NCI-H1417 treated with DMSO at 0.1 percent for 48 hours (cell line): ENCODE measurements around the gene DNAAF1.
"Not testable (repeated sequence)": the region's sequence is repeated elsewhere in the genome, so short reads cannot be mapped to it uniquely, and the experiment has no call there.

Experiments
- DNase-seq: peaks from one replicate; lab custom pipeline; 2025; lab: John Stamatoyannopoulos, UW

Gene DNAAF1

GRCh38 chr16:84184775-84185174 lies 39.7 kb downstream of the DNAAF1 start:
- no peak for DNase-seq

DNA sequence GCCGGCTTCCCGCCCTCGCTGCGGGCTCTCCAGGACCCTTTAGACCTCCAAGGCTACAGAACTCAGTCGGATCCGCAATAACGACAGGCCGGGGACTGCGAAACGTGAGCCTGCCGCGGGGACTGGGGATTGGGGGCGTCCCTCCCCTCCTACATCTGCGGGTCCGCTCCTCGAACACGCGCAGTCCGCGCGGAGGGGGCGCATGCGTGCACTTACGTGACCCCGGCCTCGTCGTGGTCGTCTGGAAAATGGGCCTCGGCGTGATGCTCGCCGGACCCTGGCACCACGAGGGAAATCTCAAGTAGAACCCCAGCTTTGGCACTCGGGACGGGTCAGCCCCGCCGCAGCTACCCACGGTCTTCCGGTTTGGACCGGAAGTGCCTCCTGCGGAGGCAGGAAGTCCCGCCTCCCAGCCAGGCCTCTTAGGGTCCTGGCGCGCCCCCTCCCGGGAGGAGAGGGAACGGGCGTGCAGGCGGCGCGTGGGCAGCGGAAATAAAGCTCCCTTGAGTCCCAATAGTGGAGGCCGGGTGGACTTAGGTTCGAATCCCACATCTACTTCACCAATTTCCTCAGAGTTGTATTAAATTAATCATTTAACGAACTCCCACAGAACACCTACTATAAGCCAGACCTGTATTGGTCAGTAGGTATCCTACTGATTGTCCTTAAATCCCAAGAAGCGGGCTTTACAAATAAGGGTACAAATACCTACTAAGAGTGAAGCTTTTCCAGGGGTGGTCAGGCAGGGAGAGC lies 41.8 kb downstream of the DNAAF1 start, which contains the start of gene TAF1C:
Gene TAF1C (minus strand): TSS at position 373 of the 753 bp plus-strand sequence. CDS start 2,069 bp downstream, outside the sequence.
- DNase-seq: peak; percentile 15

- DNase-seq: no peak
Measured at GRCh38 chr16:84190731-84191388, 45.8 kb downstream of the DNAAF1 start, which contains the start of gene ADAD2. TSS of gene ADAD2 (plus strand) at chr16:84191157. CDS start at chr16:84191231, 74 bp downstream.

- DNase-seq: no peak
Measured at GRCh38 chr16:84191466-84191865, 46.4 kb downstream of the DNAAF1 start.

DNA sequence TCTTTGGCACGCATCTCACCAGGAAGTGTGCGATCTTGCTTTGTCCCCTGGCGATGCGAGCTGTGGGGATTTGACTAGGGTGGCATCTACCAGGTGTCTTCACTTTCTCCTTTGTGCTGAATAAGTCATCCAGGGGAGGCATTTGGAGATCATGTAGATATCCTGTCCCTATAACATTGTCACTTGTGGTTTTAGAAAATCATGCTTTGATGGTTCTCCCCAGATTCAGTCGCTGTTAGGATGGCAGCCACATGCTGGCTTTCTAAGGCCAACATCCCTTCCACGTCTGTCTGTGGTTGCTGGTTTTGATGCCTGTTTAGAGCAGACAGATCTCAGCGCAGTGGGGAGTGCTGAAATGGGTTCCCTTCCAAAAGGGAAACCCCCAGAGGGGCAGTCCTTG lies 48.4 kb downstream of the DNAAF1 start:
- DNase-seq: no peak

GRCh38 chr16:84194018-84194417 lies 48.9 kb downstream of the DNAAF1 start:
- no peak for DNase-seq

- no peak for DNase-seq
Measured at GRCh38 chr16:84194470-84195200, 49.5 kb downstream of the DNAAF1 start.

- DNase-seq: no peak
Measured at GRCh38 chr16:84195201-84196093, 50.3 kb downstream of the DNAAF1 start.

DNA sequence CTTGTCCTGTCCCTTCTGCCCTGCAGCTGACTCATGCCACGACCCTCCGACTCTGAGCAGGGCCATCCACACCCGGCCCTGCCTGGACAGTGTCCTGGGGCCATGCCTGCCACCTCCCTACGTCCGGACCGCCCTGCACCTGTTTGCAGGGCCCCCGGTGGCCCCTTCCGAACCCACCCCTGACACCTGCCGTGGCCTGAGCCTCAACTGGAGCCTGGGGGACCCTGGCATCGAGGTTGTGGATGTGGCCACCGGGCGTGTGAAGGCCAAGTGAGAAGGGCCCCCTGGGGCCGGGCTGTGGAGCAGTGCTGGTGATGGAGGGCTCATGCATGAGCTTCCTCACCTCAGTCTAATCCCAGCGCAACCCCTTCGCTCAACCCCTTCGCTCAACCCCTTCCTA lies 51.0 kb downstream of the DNAAF1 start:
- DNase-seq: no peak

DNA sequence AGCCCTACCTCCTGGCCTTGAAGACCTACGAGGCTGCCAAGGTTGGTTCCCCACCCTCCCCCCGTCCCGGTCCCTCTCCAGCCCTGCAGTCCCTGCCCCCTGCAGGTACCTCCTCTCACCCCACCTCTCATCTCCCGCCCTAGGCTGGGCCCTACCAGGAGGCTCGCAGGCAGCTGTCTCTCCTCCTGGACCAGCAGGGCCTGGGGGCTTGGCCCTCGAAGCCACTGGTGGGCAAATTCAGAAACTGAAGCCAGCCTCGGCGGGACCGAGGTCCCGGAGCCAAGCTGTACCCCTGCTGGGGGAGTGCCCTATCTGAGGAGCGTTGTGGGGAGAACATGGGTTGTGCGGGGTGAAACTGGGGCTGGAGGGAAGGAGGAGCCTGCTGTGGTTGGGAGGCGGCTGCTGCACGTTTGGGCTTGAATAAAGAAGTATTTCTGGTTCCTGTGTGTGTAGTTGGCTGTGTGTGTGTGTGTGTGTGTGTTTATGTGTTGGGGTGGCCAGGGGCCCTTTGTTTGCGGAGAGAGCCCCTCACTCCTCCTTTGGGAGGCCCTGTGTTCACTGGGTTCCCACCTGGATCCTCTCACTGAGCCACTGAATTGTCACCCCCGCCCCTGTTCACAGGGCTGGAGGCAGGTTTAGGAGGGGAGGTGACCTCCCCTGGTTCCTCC lies 51.8 kb downstream of the DNAAF1 start:
- DNase-seq: no peak

DNA sequence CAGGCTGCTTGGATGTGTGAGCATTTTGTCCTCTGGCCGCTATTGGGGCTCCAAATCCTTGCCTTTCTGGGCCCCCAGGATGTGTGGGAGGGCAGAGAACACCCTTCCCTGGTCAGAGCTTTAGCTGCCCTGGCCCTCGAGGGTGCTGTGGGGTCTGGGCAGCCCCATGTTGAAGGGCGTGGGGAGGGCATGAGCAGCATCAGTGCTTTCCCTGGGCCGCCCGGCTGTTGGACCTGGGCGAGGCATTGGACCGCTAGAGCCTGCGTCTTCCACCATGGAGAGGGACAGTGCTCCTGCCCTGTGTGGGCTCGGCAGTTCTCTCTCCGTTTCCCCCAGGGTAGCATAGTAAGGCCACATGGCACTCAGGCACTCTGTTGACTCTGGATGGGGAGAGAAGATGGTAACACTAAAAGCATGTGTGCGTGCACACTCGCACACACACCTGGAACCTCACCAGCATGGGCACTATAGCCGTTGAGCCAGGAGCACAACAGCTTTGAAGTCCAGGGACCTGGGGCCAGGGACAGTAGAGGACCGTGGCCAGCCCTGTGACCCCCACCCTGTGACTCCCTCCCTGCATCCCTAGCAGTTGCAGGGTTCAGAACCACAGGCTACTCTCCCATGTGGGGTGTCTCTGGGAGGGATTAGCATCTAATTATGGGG lies 52.5 kb downstream of the DNAAF1 start:
- DNase-seq: no peak

DNA sequence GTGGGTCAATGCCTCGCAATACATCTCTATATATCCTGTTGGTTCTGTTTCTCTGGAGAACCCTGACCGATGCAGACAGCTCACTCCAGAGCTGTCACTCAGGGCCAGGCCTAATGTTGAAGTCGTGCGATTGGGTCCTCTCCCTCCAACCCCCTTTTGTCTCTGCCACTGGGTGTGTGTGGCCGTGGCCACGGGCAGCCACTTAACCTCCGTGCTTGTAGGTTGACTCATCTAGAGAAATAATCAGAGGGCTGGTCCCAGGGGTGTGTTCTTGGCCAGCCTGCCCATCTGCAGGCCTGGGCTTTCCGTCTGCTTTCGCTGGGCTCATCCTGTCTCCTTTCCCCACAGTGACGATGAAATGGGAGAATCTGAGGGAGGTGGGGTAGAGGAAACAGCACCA lies 53.3 kb downstream of the DNAAF1 start:
- DNase-seq: no peak

- no peak for DNase-seq
Measured at GRCh38 chr16:84199097-84199496, 54.0 kb downstream of the DNAAF1 start.

DNA sequence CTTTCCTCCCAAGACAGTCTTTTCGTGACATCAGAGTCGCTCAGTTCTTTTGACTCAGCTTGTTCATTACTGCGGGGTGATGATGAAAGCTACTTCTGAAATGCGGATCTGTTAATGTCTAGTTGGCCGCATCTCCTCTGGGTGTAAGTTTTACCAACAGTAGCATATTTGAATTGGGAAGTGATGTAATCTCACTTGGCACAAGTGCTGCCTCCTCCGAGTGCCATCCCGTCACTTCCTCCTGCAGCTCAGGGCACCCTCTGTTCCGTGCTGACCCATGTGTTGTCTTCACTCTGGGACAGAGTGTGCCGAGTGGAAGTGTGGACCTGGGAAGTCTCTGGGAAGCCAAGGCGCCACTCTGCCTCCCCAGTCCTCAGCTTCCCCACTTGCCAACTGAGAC lies 54.8 kb downstream of the DNAAF1 start:
- DNase-seq: no peak

GRCh38 chr16:84204551-84204950 lies 59.4 kb downstream of the DNAAF1 start:
- DNase-seq: not testable (repeated sequence)

DNA sequence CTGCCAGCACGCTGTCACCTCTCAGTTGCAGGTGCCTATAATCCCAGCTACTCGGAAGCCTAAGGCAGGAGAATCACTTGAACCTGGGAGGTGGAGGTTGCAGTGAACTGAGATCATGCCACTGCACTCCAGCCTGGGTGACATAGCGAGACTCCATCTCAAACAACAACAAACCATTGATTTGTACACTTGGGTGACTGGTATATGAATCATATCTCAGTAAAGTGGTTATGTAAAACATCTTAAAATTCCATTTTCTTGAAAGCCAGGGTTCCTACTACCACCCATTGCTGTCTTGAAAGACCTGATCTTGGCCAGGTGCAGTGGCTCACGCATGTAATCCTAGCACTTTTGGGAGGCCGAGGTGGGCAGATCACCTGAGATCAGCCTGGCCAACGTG lies 60.0 kb downstream of the DNAAF1 start:
- DNase-seq: not testable (repeated sequence)

GRCh38 chr16:84205976-84206691 lies 61.0 kb downstream of the DNAAF1 start:
- no peak for DNase-seq

- DNase-seq: no peak
Measured at GRCh38 chr16:84207251-84207650, 62.1 kb downstream of the DNAAF1 start.

- DNase-seq: no peak
Measured at GRCh38 chr16:84207879-84208278, 62.8 kb downstream of the DNAAF1 start.

GRCh38 chr16:84209989-84210388 lies 64.9 kb downstream of the DNAAF1 start:
- DNase-seq: no peak
